K562 (cell line): ENCODE measurements around the gene UBASH3B. TPM values are rescaled to one million over a fixed set of nuclear protein-coding genes. Genes with fewer than 3 reads are reported as not detected.

Source experiments
- ATAC-seq: fragments of 200-7000 bp; cut with Tn5 transposase; 3 replicates; pipeline ENCODE4 v1.9.1; 2020; ENCODE audit warnings: moderate library complexity
- BruUV-seq: library from RNA; stranded (reverse); fragments of 400-500 nt; replicated peaks from 2 replicates; lab custom pipeline; 2021; lab: Mats Ljungman, UMichigan
- CTCF ChIA-PET: fragments of 300-600 bp; formaldehyde crosslinking; extraction: SDS; loops from one replicate; lab custom pipeline; 2021; ENCODE audit warnings: low intra/inter-chr PET ratio; lab: Yijun Ruan, JAX
- POLR2A ChIA-PET: fragments of 300-600, 350-650 bp; sonication (Branson Sonifier 250); formaldehyde crosslinking; extraction: SDS; loops from one replicate; lab custom pipeline; 2021; ENCODE audit warnings: antibody characterized with exemption, inconsistent platforms; lab: Yijun Ruan, JAX
- DNase-seq, 4 experiments: peaks; one replicate each; pipeline versions ENCODE4 v3.0.0 to v3.0.0-alpha.2; 2011 to 2018; ENCODE audit warnings: low spot score in 3 of 4, mixed read lengths in 3 of 4; ENCODE audit errors: extremely low read depth in 1 of 4
- FAIRE-seq: peaks from 2 replicates; lab custom pipeline; 2011; peaks lifted over from hg19 to GRCh38; lab: Jason Lieb, UNC
- H2AFZ ChIP-seq: 2 replicates; pipeline ENCODE4 v1.6.0; 2011; ENCODE audit warnings: low read depth, low read length, control low read depth, inconsistent platforms
- H3K27ac ChIP-seq: fragments of 200-600 bp; 3 replicates; pipeline ENCODE4 v1.8.0; 2011; ENCODE audit warnings: low read depth, mild to moderate bottlenecking, control low read depth, inconsistent platforms, low read length, moderate library complexity, mixed read lengths; ENCODE audit errors: extremely low read depth
- H3K27me3 ChIP-seq, 2 experiments: fragments of 300-600 bp in 1 of 2; 2 replicates in 1 of 2; 3 replicates in 1 of 2; pipeline versions ENCODE4 v1.6.0 to v1.8.0; 2011; ENCODE audit warnings: inconsistent platforms in 2 of 2, low read length in 2 of 2, mild to moderate bottlenecking in 1 of 2, mixed read lengths in 1 of 2, moderate library complexity in 1 of 2; ENCODE audit not compliant: control insufficient read depth in 2 of 2, insufficient read depth in 2 of 2
- H3K36me3 ChIP-seq: fragments of 300-600 bp; 3 replicates; pipeline ENCODE4 v1.8.0; 2011; ENCODE audit warnings: mild to moderate bottlenecking, low read length, inconsistent platforms; ENCODE audit not compliant: control insufficient read depth, insufficient read depth
- H3K4me1 ChIP-seq, 2 experiments: fragments of 200-600 bp in 1 of 2; replicated peaks in 1 of 2; 2 replicates in 1 of 2; 3 replicates in 1 of 2; pipeline versions ENCODE4 v1.5.1 to v1.8.0; 2011; ENCODE audit warnings: inconsistent platforms in 2 of 2, low read length in 2 of 2, mild to moderate bottlenecking in 1 of 2, mixed read lengths in 1 of 2, moderate library complexity in 1 of 2; ENCODE audit not compliant: control insufficient read depth in 2 of 2, insufficient read depth in 2 of 2
- H3K4me2 ChIP-seq: 2 replicates; pipeline ENCODE4 v1.6.1; 2011; ENCODE audit warnings: low read length, control low read depth, inconsistent platforms, mixed read lengths; ENCODE audit not compliant: insufficient read depth
- H3K4me3 ChIP-seq: fragments of 200-600 bp; sonication (generic), shearing (Covaris generic); 2 replicates; pipeline ENCODE4 v1.5.1; 2016; ENCODE audit warnings: control low read depth, inconsistent platforms
- H3K79me2 ChIP-seq: fragments of 200-600 bp; 3 replicates; pipeline ENCODE4 v1.8.0; 2011; ENCODE audit warnings: low read length, inconsistent platforms; ENCODE audit not compliant: control insufficient read depth, insufficient read depth
- H3K9ac ChIP-seq, 2 experiments: 2 replicates each; pipeline versions ENCODE4 v1.6.0 to v1.6.1; 2011; ENCODE audit warnings: low read depth in 2 of 2, low read length in 2 of 2, control low read depth in 1 of 2, inconsistent platforms in 1 of 2, mild to moderate bottlenecking in 1 of 2, mixed read lengths in 1 of 2; ENCODE audit not compliant: insufficient read depth in 1 of 2
- H3K9me1 ChIP-seq: one replicate; pipeline ENCODE4 v1.6.0; 2011; ENCODE audit warnings: inconsistent platforms, mild to moderate bottlenecking, low read length, moderate library complexity; ENCODE audit not compliant: control insufficient read depth, insufficient read depth
- H3K9me3 ChIP-seq: replicated peaks from 2 replicates; pipeline ENCODE4 v1.5.1; 2011; ENCODE audit warnings: low read depth, low read length, inconsistent platforms; ENCODE audit not compliant: control insufficient read depth, insufficient read depth
- H4K20me1 ChIP-seq: replicated peaks from 2 replicates; pipeline ENCODE4 v1.6.1; 2011; ENCODE audit warnings: low read length, inconsistent platforms, mixed read lengths; ENCODE audit not compliant: control insufficient read depth, insufficient read depth
- ATF7 ChIP-seq: fragments of 450-650 bp; IDR thresholded peaks from 2 replicates; pipeline ENCODE4 v1.7.1; 2014; ENCODE audit warnings: mild to moderate bottlenecking, moderate library complexity
- MEF2D ChIP-seq: conservative IDR thresholded peaks from 2 replicates; pipeline ENCODE4 v1.6.1; 2016; ENCODE audit warnings: low read depth, missing genetic modification characterization, missing compliant biosample characterization
- SMARCB1 ChIP-seq: IDR thresholded peaks from 2 replicates; pipeline ENCODE4 v1.6.1; 2011; ENCODE audit warnings: improper control_type of control experiment, low read depth; ENCODE audit not compliant: insufficient read length
- SRSF1 ChIP-seq: fragments of 200-400 bp; formaldehyde crosslinking; IDR thresholded peaks from 2 replicates; pipeline ENCODE4 v1.6.1; 2017; ENCODE audit warnings: mild to moderate bottlenecking, low read depth, low read length, moderate library complexity
- ZNF212 ChIP-seq: fragments of 450-650 bp; formaldehyde crosslinking; IDR thresholded peaks from 2 replicates; pipeline ENCODE4 v1.4.0; 2020; ENCODE audit warnings: mild to moderate bottlenecking
- ZNF696 ChIP-seq: fragments of 250-450 bp; sonication (Bioruptor Pico); conservative IDR thresholded peaks from 2 replicates; pipeline ENCODE4 v1.4.0; 2020; ENCODE audit warnings: mild to moderate bottlenecking, moderate library complexity
- WGBS: fragments of 100-300 bp; shearing (Covaris generic); methylation state at CpG from one replicate; pipeline ENCODE4 v1.1.6; 2016; ENCODE audit warnings: low coverage, mixed read lengths; ENCODE audit not compliant: insufficient coverage; ENCODE audit errors: missing lambda C conversion rate; 5-methylcytosine and 5-hydroxymethylcytosine counted together
- in situ Hi-C: fragments of 300-500 bp; cut with MboI; formaldehyde crosslinking; loops from 4 replicates; pipeline ENCODE4 v1.15.0; 2018; ENCODE audit warnings: inconsistent platforms, mixed read lengths
- intact Hi-C: fragments of 100-400 bp; cut with micrococcal nuclease; formaldehyde crosslinking; loops from 2 replicates; pipeline ENCODE4 v1.14.2; 2022
- polyA plus RNA-seq, 8 experiments: library from polyadenylated mRNA; depleted of rRNA in 4 of 8; stranded (reverse) in 5 of 8; unstranded in 3 of 8; fragments of >200 nt; fragmentation: Nextera tagmentation in 2 of 8; fragmentation: Illumina TruSeq in 1 of 8; extraction: Ambion mirVana in 2 of 8; extraction: Trizol in 1 of 8; gene quantifications; 2 replicates each; pipeline versions ENCODE4 v1.2.1 to v1.2.3, GENCODE V29; 2011 to 2014; ENCODE audit warnings: inconsistent platforms in 1 of 8, missing spikeins in 1 of 8
- total RNA-seq, 7 experiments: library from RNA; depleted of rRNA in 6 of 7; stranded (reverse); fragments of >200 nt in 6 of 7; fragmentation: Illumina TruSeq in 2 of 7; extraction: Trizol in 2 of 7; gene quantifications; 2 replicates each; pipeline versions ENCODE4 v1.2.1 to v1.2.3, GENCODE V29; 2011 to 2021; ENCODE audit warnings: low replicate concordance in 1 of 7
- TF ChIP-seq, protein P1 (sequence below): fragments of 450-650 bp; IDR thresholded peaks from 2 replicates; pipeline ENCODE4 v1.6.1; 2016

The UBASH3B gene
- total and polyA plus RNA-seq, 9 of the 15 experiments (the other 6 are each of a cell fraction or from before 2014, with no cell fraction given): 0.01 to 0.31 (median 0.08) TPM; not detected in 2

DNA sequence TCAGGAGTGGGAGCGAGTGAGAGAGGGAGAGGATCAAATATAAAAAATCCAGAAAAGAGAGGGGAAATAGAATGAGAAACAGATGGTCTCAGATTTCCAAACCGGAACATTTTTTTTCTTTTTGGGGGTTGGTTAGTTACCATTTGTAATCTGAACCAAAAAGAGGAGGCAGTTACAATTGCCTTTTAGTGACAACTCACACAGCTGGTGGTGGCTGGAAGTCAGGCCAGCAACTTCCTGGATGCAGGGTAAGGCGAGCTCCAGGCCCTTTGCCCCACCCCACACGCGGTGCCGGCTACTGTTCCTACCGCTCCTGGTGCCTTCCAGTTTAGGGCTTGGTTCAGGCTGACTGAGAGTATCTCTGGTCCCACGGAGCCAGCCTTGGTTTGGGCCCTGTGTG, 21.0 kb upstream of the UBASH3B start:
- H3K9ac ChIP-seq: no peak overlapping the region
- WGBS: 1% methylated on average over 8 of the region's 8 CpGs
- intact Hi-C loops (no loop called here), in situ Hi-C loops (no loop called here)
- FAIRE-seq: no peak
- no peaks in the 10 kb centered on the region for H3K9me1 ChIP-seq
- BruUV-seq: no TSS peak
- no peaks in the 10 kb centered on the region for H3K4me1 ChIP-seq
- H3K79me2 ChIP-seq: no peaks in the 10 kb centered on the region
- H3K9me3 ChIP-seq: no peaks in the 10 kb centered on the region
- CTCF ChIA-PET: no interaction called here
- H4K20me1 ChIP-seq: no peaks in the 10 kb centered on the region
- no peak overlapping the region for H2AFZ ChIP-seq
- no peak overlapping the region for H3K27ac ChIP-seq
- ATAC-seq: no peak
- POLR2A ChIA-PET: no interaction called here
- no peak for TF ChIP-seq ATF7
- no peak for TF ChIP-seq SRSF1
- no peak for TF ChIP-seq MEF2D (tag)
- no peak for TF ChIP-seq SMARCB1
- TF ChIP-seq, protein P1, sequence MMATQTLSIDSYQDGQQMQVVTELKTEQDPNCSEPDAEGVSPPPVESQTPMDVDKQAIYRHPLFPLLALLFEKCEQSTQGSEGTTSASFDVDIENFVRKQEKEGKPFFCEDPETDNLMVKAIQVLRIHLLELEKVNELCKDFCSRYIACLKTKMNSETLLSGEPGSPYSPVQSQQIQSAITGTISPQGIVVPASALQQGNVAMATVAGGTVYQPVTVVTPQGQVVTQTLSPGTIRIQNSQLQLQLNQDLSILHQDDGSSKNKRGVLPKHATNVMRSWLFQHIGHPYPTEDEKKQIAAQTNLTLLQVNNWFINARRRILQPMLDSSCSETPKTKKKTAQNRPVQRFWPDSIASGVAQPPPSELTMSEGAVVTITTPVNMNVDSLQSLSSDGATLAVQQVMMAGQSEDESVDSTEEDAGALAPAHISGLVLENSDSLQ: no peak
- TF ChIP-seq ZNF696 (CRISPR knock-in tag): no peak
- TF ChIP-seq ZNF212 (CRISPR knock-in tag): no peak
- TF ChIP-seq, all 486 proteins: peak for 0
- no peak overlapping the region for H3K4me2 ChIP-seq
- no peak for DNase-seq
- no peaks in the 10 kb centered on the region for H3K36me3 ChIP-seq
- H3K27me3 ChIP-seq: peaks cover 0 to 4% of the 10 kb centered on the region in 2 experiments; a peak in 1 of 5 replicates
- no peak overlapping the region for H3K4me3 ChIP-seq
